ENCODE data around the gene NOX5. TPM values are rescaled to one million over a fixed set of nuclear protein-coding genes. Genes with fewer than 3 reads are reported as not detected.

The NOX5 gene
- total RNA-seq, 4 donors from 2014 or later = 0.33 to 2.1 (median 0.39) TPM

DNA sequence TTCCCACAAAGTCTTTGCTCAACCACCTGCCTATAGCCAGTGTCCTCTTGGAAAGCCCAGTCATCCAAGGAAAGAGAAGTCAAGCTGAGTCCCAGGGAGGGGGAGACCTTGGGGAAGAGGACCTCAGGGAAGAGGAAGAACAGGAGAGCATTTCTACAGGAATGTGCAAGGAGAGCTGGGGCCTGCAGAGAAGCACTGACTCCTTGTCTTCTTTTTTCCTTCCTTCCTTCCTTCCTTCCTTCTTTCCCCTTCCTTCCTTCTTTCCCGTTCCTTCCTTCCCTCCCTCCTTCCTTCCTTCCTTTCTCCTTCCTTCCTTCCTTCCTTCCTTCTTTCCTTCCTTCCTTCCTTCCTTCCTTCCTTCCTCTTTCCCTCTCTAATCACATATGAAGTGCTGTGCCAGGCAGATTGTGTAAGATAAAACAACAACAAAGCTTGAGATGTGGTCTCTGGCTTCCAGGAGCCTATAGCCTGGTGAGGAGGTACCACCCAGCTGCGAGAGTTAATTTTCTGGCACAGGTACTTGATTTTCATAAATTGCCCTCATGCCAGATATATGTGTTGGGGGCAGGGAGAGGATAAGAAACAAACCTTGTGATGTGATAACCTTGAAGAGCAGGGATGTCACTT lies 70.0 kb downstream of the NOX5 start:
- TF ChIP-seq, protein P1, sequence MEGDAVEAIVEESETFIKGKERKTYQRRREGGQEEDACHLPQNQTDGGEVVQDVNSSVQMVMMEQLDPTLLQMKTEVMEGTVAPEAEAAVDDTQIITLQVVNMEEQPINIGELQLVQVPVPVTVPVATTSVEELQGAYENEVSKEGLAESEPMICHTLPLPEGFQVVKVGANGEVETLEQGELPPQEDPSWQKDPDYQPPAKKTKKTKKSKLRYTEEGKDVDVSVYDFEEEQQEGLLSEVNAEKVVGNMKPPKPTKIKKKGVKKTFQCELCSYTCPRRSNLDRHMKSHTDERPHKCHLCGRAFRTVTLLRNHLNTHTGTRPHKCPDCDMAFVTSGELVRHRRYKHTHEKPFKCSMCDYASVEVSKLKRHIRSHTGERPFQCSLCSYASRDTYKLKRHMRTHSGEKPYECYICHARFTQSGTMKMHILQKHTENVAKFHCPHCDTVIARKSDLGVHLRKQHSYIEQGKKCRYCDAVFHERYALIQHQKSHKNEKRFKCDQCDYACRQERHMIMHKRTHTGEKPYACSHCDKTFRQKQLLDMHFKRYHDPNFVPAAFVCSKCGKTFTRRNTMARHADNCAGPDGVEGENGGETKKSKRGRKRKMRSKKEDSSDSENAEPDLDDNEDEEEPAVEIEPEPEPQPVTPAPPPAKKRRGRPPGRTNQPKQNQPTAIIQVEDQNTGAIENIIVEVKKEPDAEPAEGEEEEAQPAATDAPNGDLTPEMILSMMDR (IDR thresholded peaks at IDR 0.05; ENCODE audit: low read depth) = no peak

DNA sequence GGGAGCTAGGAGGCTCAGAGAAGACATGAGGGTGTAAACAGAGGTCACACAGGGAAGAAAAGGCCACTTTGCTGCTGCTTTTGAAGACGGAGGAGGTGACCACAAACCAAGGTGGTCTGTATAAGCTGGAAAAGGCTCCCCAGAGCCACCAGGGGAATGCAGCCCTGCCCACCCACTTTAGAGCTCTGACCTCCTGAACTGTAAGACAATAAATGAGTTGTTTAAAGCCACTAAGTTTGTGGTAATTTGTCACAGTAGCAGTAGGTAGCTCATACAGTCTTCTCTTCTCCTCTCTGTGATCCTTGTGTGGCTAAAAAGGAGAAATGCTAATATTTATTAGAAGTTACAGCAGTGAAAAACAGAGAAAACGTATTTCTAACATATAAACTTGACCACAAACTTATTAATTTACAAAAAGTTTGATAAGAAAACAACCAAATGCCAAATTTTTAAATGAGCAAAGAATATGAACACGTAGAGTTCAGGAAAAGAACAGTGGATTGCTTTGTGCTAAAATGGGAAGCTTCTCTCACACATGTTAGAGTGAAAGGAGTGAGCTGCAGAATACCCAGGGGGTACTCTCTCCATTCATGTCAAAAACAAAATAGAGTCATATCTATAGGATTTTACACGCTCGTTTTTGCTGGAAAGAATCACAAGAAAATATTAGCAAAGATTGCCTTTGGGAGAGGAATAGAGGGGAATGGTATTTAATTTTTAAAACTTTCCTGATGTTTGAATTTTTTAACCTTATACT lies 71.0 kb downstream of the NOX5 start:
- TF ChIP-seq, protein P1 (IDR thresholded peaks at IDR 0.05; ENCODE audit: low read depth) = no peak

DNA sequence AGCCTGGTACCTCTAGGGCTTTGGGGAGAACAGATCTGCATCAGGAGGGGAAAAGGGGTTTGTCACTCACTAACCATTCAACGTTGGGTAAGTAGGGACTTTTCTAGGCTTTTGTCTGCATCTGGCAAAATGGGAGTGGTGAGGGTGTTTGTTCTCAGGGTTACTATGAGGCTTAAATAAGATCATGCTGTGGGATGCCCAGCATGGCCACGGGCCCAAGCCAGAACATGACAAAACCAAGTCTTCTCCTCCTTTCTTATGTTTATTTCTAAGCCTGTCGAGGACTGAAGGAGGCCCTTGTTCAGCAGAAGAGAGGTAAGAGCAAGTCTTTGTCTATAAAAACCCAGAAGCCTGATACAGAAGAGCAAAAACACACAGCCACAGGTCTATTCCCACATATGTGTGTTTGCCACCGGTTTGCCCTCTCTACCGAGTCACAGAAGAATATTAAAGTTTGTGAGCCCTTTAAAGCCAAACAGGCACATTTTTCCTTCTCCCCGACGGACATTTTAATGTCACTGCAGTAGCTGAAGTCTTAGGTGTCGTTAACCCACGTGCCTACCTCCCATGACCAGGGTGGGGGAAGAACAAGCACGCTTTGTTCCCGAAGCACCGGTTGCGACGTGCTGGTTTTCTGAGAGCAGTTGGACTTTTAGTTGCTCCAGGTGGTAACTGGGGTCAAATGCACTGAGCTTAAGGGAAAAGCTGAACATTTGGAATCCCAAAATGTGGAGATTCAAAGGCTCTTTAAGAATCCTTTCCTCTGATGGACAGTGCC lies 72.1 kb downstream of the NOX5 start:
- TF ChIP-seq, protein P1 (IDR thresholded peaks at IDR 0.05; ENCODE audit: low read depth) = no peak

DNA sequence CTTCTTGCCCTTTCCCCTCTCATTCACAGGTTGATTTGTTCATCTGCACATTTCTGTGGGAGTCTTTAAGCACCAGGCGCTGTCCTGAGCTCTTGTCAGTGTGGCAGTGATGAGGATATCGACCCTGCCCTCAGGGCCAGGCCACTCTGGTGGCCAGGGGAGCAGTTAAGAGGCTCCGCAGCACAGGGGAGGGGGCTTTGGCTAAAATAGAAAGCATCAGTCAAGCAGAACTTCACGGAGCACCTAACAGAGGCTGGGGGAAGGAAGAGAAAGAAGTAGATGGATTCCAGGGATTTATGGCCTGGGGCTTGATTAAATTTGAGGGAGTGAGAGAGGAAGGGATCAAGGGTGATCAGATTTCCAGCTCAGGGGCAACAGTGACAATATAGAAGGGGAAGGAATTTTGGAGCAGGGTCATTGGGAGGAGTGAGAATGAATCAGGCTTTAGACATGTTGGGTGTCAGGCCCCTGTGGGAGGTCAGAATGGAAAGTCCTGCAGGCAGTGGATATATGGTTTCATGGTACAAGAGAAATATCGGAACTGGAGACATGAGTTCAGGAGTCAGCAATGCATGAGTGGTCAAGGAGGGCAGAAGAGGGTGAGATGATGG lies 73.0 kb downstream of the NOX5 start:
- TF ChIP-seq, protein P1 (IDR thresholded peaks at IDR 0.05; ENCODE audit: low read depth) = no peak

DNA sequence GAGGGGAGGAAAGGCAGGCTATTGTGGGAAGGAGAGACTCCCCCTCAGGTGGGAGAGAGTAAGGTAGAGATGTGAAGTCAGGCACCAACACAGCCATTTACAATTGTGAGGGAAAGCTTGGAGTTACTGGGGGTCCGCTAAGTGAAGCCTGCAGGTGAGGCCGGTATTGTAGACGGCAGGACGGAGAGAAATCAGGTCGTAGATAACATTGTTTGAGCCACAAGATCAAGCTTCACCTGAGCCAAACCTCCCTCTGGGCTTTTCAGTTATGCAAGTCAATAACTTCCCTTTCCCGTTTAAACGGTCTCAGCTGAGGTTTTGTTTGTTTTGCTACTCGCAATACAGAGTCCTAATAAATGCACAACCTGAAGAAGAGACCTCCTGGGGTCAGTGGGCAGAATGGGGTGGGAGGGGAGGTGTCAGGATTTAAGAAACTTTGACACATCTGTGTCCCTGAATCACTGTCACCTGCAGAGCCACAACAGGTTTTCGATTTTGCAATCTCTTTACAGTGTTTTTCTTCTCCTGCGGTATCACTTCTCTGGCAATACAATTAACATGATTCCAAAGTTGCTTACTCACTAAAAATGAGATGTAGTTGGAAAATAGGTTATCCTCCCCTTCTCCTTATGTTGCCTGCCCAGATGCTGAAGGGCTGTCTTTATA lies 73.9 kb downstream of the NOX5 start:
- TF ChIP-seq, protein P1 (IDR thresholded peaks at IDR 0.05; ENCODE audit: low read depth) = no peak

DNA sequence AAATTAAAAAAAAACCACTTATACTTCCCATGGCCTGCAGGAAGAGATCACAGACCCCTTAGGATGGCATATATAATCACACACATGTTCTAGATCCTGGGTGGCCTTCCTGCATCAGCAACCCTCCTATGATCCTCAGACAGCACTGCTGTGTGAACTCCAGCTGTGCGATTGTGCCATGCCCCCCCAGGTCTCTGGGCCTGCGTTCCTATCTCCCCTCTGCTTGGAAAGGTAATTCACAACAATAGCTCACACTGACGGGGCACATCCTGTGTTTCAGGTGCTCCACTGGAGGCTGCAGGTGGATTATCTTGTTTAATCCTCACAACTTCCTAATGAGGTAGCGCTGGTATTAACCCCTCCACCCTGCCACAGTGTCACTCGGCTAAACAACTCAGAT lies 74.8 kb downstream of the NOX5 start:
- TF ChIP-seq, protein P1 (IDR thresholded peaks at IDR 0.05; ENCODE audit: low read depth) = no peak

Measured in subcutaneous adipose tissue (tissue), 4 donors.